Suprapubic skin (tissue), 4 donors: ENCODE results near the gene ATG2B. TPM values are rescaled to one million over a fixed set of nuclear protein-coding genes. Genes with fewer than 3 reads are reported as not detected.
"Not testable (repeated sequence)": the region's sequence is repeated elsewhere in the genome, so short reads cannot be mapped to it uniquely, and the experiment has no call there.

Experiments used
- DNase-seq, 2 donors: peaks; one replicate each; pipeline ENCODE4 v3.0.0-alpha.2; 2019; ENCODE audit warnings: low spot score in 2 of 2
- H3K27ac ChIP-seq: fragments of 200-600 bp; sonication (generic); one replicate; pipeline ENCODE4 v1.5.1; 2019
- H3K27me3 ChIP-seq: fragments of 200-600 bp; sonication (generic); one replicate; pipeline ENCODE4 v1.5.1; 2019
- H3K36me3 ChIP-seq: fragments of 200-600 bp; sonication (generic); one replicate; pipeline ENCODE4 v1.5.1; 2019
- H3K4me1 ChIP-seq: fragments of 200-600 bp; sonication (generic); one replicate; pipeline ENCODE4 v1.5.1; 2019
- H3K4me3 ChIP-seq: fragments of 200-600 bp; sonication (generic); one replicate; pipeline ENCODE4 v1.5.1; 2019; ENCODE audit warnings: mild to moderate bottlenecking
- H3K9me3 ChIP-seq: fragments of 200-600 bp; sonication (generic); one replicate; pipeline ENCODE4 v1.5.1; 2019
- EP300 ChIP-seq: sonication (generic); formaldehyde crosslinking; IDR thresholded peaks from one replicate; pipeline ENCODE4 v1.6.1; 2017; ENCODE audit warnings: antibody characterized with exemption
- POLR2A ChIP-seq, 2 donors: fragments of 450-650 bp; IDR thresholded peaks; one replicate each; pipeline ENCODE4 v1.6.1; 2017; ENCODE audit warnings: antibody characterized with exemption in 2 of 2, mild to moderate bottlenecking in 2 of 2, moderate library complexity in 2 of 2
- POLR2AphosphoS5 ChIP-seq, 3 donors: sonication (generic); formaldehyde crosslinking; IDR thresholded peaks; one replicate each; pipeline ENCODE4 v1.6.1; 2017; ENCODE audit warnings: antibody characterized with exemption in 3 of 3
- WGBS: methylation state at CpG from one replicate; pipeline ENCODE4 v1.1.5; 2018; 5-methylcytosine and 5-hydroxymethylcytosine counted together
- total RNA-seq, 4 donors: library from RNA; depleted of rRNA; stranded (reverse); fragments of >200 nt; gene quantifications; one replicate each; pipeline ENCODE4 v1.1.0, GENCODE V29; 2016
- TF ChIP-seq, protein P1 (sequence below), 2 donors: fragments of 200-600 bp in 1 of 2; fragments of 450-650 bp in 1 of 2; sonication (generic) in 1 of 2; IDR thresholded peaks; one replicate each; pipeline ENCODE4 v1.5.1; 2016 to 2019; ENCODE audit warnings: antibody characterized with exemption in 2 of 2, mild to moderate bottlenecking in 1 of 2, moderate library complexity in 1 of 2

The ATG2B gene
- total RNA-seq, 4 donors from 2014 or later = 24.6 to 103 (median 42.8) TPM

DNA sequence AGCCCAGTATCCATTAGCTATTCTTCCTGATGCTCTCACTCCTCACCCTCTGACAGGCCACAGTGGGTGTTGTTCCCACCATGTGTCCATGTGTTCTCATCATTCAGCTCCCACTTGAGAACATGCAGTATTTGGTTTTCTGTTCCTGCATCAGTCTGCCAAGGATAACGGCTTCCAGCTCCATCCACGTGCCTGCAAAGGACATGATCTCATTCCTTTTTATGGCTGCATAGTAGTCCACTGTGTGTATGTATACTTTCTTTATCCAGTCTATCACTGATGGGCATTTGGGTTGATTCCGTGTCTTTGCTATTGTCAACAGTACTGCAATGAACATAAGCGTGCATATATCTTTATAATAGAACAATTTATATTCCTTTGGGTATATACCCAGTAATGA is 8.9 kb downstream of the ATG2B start:
- no peak for DNase-seq
- 91% methylated on average over 4 of the region's 4 CpGs for WGBS
- Histone ChIP-seq H3K9me3 (no peaks in the 10 kb centered on the region), H3K4me3 (no peak overlapping the region), H3K36me3 (peaks cover 3% of the 10 kb centered on the region), H3K27me3 (no peaks in the 10 kb centered on the region), H3K4me1 (peaks cover 7% of the 10 kb centered on the region), H3K27ac (no peak overlapping the region)
- no peak for TF ChIP-seq POLR2AphosphoS5 (IDR thresholded peaks at IDR 0.05)
- TF ChIP-seq POLR2A (IDR thresholded peaks at IDR 0.05) = no peak
- TF ChIP-seq, protein P1, sequence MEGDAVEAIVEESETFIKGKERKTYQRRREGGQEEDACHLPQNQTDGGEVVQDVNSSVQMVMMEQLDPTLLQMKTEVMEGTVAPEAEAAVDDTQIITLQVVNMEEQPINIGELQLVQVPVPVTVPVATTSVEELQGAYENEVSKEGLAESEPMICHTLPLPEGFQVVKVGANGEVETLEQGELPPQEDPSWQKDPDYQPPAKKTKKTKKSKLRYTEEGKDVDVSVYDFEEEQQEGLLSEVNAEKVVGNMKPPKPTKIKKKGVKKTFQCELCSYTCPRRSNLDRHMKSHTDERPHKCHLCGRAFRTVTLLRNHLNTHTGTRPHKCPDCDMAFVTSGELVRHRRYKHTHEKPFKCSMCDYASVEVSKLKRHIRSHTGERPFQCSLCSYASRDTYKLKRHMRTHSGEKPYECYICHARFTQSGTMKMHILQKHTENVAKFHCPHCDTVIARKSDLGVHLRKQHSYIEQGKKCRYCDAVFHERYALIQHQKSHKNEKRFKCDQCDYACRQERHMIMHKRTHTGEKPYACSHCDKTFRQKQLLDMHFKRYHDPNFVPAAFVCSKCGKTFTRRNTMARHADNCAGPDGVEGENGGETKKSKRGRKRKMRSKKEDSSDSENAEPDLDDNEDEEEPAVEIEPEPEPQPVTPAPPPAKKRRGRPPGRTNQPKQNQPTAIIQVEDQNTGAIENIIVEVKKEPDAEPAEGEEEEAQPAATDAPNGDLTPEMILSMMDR (IDR thresholded peaks at IDR 0.05) = no peak
- TF ChIP-seq EP300 = no peak

DNA sequence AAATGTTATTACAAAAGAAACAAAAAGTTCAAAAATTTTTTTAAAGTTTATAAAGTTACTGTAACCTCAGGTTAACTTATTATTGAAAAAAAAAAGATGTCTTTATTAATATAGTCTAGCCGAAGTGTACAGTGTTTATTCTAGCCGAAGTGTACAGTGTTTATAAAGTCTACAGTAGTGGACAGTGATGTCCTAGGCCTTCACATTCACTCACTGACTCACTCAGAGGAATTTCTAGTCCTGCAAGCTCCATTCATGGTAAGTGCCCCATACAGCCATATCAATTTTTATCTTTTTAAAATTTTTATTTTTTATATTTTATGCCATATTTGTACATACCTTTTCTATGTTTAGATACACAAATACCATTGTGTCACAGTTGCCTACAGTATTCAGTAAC is 10.4 kb downstream of the ATG2B start:
- Histone ChIP-seq H3K4me3 (no peak overlapping the region), H3K27me3 (no peaks in the 10 kb centered on the region), H3K9me3 (no peaks in the 10 kb centered on the region), H3K36me3 (no peaks in the 10 kb centered on the region), H3K4me1 (peaks cover 7% of the 10 kb centered on the region), H3K27ac (no peak overlapping the region)
- TF ChIP-seq POLR2A (IDR thresholded peaks at IDR 0.05) (no peak), POLR2AphosphoS5 (IDR thresholded peaks at IDR 0.05) (no peak), EP300 (no peak)
- TF ChIP-seq, protein P1 (IDR thresholded peaks at IDR 0.05) = no peak
- no peak for DNase-seq
- 84% methylated on average over 2 of the region's 2 CpGs for WGBS

DNA sequence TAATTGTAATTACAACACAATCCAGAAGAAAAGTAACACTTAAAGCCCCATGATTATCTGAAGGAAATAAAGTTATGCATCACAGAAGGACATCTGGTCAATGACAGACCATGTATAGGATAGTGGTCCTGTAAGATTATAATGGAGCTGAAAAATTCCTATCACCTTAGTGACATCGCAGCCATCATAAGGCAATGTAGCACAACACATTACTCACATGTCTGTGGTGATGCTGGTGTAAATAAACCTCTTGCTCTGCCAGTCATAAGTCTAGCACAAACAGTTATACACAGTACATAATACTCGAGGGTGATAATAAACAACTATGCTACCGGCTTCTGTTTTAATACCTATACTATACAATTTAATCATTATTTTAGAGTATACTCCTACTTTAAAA is 11.2 kb downstream of the ATG2B start:
- Histone ChIP-seq H3K9me3 (no peaks in the 10 kb centered on the region), H3K36me3 (no peaks in the 10 kb centered on the region), H3K27me3 (no peaks in the 10 kb centered on the region), H3K4me3 (no peak overlapping the region), H3K4me1 (peaks cover 7% of the 10 kb centered on the region), H3K27ac (no peak overlapping the region)
- WGBS = 92% methylated on average over 3 of the region's 3 CpGs
- TF ChIP-seq POLR2AphosphoS5 (IDR thresholded peaks at IDR 0.05) (no peak), EP300 (no peak)
- no peak for DNase-seq

DNA sequence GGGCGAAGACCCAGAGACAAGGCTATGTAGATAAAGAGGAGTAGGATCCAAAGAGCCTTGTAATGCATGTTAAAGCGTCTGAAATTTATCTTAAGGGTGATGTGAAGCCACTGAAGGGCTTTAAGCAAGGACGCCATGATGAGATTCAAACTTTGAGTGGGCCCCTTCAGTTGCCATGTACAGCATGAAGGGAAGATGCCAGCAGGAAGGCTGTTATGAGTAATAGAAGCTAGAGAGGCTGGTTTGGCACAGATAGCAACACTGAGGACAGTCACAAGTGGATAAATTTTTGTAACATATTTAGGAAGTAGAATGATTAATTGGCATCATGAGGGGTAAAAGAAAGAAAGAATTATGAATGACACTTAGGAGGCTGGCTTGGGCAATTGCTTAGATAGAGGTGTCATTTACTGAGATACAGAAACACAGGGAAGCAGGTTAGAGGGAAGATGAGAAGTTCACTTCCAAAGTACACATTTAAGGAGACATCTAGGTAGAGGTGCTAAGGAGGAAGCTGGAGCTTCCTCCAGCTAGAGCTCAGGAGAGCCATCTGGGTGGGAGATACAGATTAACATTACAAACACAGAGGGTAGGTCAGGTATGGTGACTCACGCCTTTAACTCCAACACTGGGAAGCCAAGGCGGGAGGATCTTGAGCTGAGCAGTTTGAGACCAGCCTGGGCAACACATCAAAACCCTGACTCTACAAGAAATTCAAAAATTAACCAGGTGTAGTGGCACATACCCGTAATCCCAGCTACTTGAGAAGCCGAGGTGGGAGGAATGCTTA is 13.7 kb downstream of the ATG2B start:
- no peak overlapping the region for H3K4me3 ChIP-seq
- no peak for TF ChIP-seq POLR2AphosphoS5 (IDR thresholded peaks at IDR 0.05)
- TF ChIP-seq EP300 = no peak
- no peak for TF ChIP-seq POLR2A (IDR thresholded peaks at IDR 0.05)
- TF ChIP-seq, protein P1 (IDR thresholded peaks at IDR 0.05) = no peak
- no peaks in the 10 kb centered on the region for H3K36me3 ChIP-seq
- WGBS = 91% methylated on average over 7 of the region's 7 CpGs
- DNase-seq = no peak
- no peak overlapping the region for H3K27ac ChIP-seq
- H3K9me3 ChIP-seq = no peaks in the 10 kb centered on the region
- no peaks in the 10 kb centered on the region for H3K27me3 ChIP-seq
- peaks cover 7% of the 10 kb centered on the region for H3K4me1 ChIP-seq

DNA sequence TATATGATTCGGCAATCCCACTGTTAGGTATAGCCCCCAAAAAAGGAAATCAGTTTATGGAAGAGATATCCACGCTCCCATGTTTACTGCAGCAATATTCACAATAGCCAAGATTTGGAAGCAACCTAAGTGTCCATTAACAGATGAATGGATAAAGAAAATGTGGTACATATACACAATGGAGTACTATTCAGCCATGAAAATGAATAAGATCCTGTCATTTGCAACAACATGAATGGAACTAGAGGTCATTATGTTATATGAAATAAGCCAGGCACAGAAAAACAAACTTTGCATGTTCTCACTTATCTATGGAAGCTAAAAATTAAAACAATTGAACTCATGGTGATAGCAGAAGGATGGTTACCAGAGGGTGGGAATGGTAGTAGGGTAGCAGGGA is 15.2 kb downstream of the ATG2B start:
- H3K4me3 ChIP-seq, H3K27ac ChIP-seq, H3K27me3 ChIP-seq, DNase-seq, H3K36me3 ChIP-seq, H3K9me3 ChIP-seq, H3K4me1 ChIP-seq: not testable (repeated sequence)
- WGBS = 88% methylated on average over 2 of the region's 2 CpGs

DNA sequence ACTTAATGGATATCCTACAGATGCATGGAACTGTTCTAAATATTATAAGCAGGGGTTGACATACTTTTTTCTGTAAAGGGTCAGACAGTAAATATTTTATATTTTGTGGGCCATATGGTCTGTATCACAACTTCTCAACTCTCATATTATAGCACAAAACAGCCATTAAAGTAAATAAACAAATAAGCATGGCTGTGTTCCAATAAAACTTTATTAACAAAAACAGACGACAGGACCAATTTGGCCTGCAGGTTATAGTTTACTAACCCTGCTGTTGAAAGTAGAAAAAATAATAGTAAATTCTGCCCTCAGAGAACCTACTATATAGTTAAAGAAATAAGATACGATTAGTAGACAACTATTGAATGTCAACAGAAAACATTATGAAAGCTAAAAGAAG is 17.5 kb downstream of the ATG2B start:
- Histone ChIP-seq H3K36me3 (peaks cover 15% of the 10 kb centered on the region), H3K27me3 (no peaks in the 10 kb centered on the region), H3K27ac (no peak overlapping the region), H3K4me3 (no peak overlapping the region), H3K4me1 (peaks cover 7% of the 10 kb centered on the region), H3K9me3 (no peaks in the 10 kb centered on the region)
- WGBS = 90% methylated on average over 2 of the region's 2 CpGs
- DNase-seq = no peak
- TF ChIP-seq POLR2A (IDR thresholded peaks at IDR 0.05) = no peak
- TF ChIP-seq, protein P1 (IDR thresholded peaks at IDR 0.05) = no peak
